HCT116 (cell line): ENCODE measurements around the gene ACVR1. TPM values are rescaled to one million over a fixed set of nuclear protein-coding genes. Genes with fewer than 3 reads are reported as not detected.

Experiments
- ATAC-seq: fragments of 200-7000 bp; cut with Tn5 transposase; 2 replicates; pipeline ENCODE4 v1.9.1; 2020; ENCODE audit warnings: mild to moderate bottlenecking, moderate library complexity
- BruUV-seq: library from RNA; stranded (reverse); fragments of 400-500 nt; replicated peaks from 2 replicates; lab custom pipeline; 2021; lab: Mats Ljungman, UMichigan
- CTCF ChIA-PET: fragments of 300-600 bp; sonication (Branson Sonifier 250); formaldehyde crosslinking; loops from one replicate; lab custom pipeline; 2021; ENCODE audit warnings: antibody characterized with exemption; lab: Charles Lee
- POLR2A ChIA-PET: fragments of 300-600, 350-600 bp; sonication (Branson Sonifier 250); formaldehyde crosslinking; loops from one replicate; lab custom pipeline; 2021; ENCODE audit warnings: antibody characterized with exemption; lab: Charles Lee
- RAD21 ChIA-PET, 2 experiments: fragments of 300-600 bp; sonication (Branson Sonifier 250); formaldehyde crosslinking; loops; one replicate each; lab custom pipeline; 2023; ENCODE audit warnings: low total read pairs in 2 of 2; ENCODE audit not compliant: uncharacterized antibody in 2 of 2, unreplicated experiment in 2 of 2, low non-redundant PET in 1 of 2; lab: Charles Lee
- DNase-seq: peaks from one replicate; pipeline ENCODE4 v3.0.0-alpha.2; 2010; ENCODE audit warnings: low read depth, low spot score
- H2AFZ ChIP-seq: fragments of 200-600 bp; shearing (Covaris generic), sonication (generic); 2 replicates; pipeline ENCODE4 v1.6.1; 2017; ENCODE audit warnings: low read depth, mixed run types, mixed read lengths, antibody characterized with exemption, low read length; ENCODE audit not compliant: poor library complexity, severe bottlenecking
- H3K27ac ChIP-seq: 2 replicates; pipeline ENCODE4 v1.5.1; 2012; ENCODE audit warnings: low read depth, low read length
- H3K27me3 ChIP-seq: fragments of 200-600 bp; sonication (generic); 2 replicates; pipeline ENCODE4 v1.6.1; 2016; ENCODE audit warnings: mixed run types, low read length, mixed read lengths; ENCODE audit not compliant: insufficient read depth
- H3K36me3 ChIP-seq, 2 experiments: fragments of 200-500 bp in 1 of 2; fragments of 200-600 bp in 1 of 2; sonication (Bioruptor generic) in 1 of 2; sonication (generic) in 1 of 2; 2 replicates each; pipeline versions ENCODE4 v1.5.1 to v1.6.1; 2014 to 2016; ENCODE audit warnings: low read length in 2 of 2, inconsistent platforms in 1 of 2, mixed read lengths in 1 of 2, mixed run types in 1 of 2; ENCODE audit not compliant: insufficient read depth in 2 of 2, control insufficient read depth in 1 of 2
- H3K4me1 ChIP-seq, 2 experiments: fragments of 200-600 bp in 1 of 2; sonication (generic) in 1 of 2; 2 replicates each; pipeline versions ENCODE4 v1.5.1 to v1.6.1; 2012 to 2017; ENCODE audit warnings: low read length in 2 of 2, inconsistent platforms in 1 of 2, mild to moderate bottlenecking in 1 of 2, mixed read lengths in 1 of 2, mixed run types in 1 of 2, moderate library complexity in 1 of 2; ENCODE audit not compliant: insufficient read depth in 2 of 2, control insufficient read depth in 1 of 2
- H3K4me2 ChIP-seq: fragments of 200-600 bp; sonication (generic); 2 replicates; pipeline ENCODE4 v1.6.1; 2017; ENCODE audit warnings: mixed run types, low read length, mixed read lengths
- H3K4me3 ChIP-seq, 2 experiments: fragments of 200-600 bp in 1 of 2; sonication (generic) in 1 of 2; replicated peaks in 1 of 2; 2 replicates each; pipeline ENCODE4 v1.5.1; 2011 to 2016; ENCODE audit warnings: low read length in 2 of 2, control low read depth in 1 of 2, low read depth in 1 of 2, mild to moderate bottlenecking in 1 of 2, mixed read lengths in 1 of 2, mixed run types in 1 of 2
- H3K79me2 ChIP-seq: fragments of 200-600 bp; sonication (generic); 2 replicates; pipeline ENCODE4 v1.6.1; 2017; ENCODE audit warnings: mild to moderate bottlenecking, mixed run types, low read length, moderate library complexity, mixed read lengths; ENCODE audit not compliant: insufficient read depth
- H3K9ac ChIP-seq: fragments of 200-600 bp; sonication (generic); 2 replicates; pipeline ENCODE4 v1.6.1; 2016; ENCODE audit warnings: low read length, mixed read lengths
- H3K9me2 ChIP-seq: fragments of 200-600 bp; sonication (generic), shearing (Covaris generic); 2 replicates; pipeline ENCODE4 v1.6.1; 2017; ENCODE audit warnings: mixed run types, mild to moderate bottlenecking, moderate library complexity; ENCODE audit not compliant: insufficient read depth
- H3K9me3 ChIP-seq, 2 experiments: fragments of 200-500 bp in 1 of 2; fragments of 200-600 bp in 1 of 2; sonication (Bioruptor generic) in 1 of 2; sonication (generic) in 1 of 2; 2 replicates each; pipeline ENCODE4 v1.6.1; 2014 to 2017; ENCODE audit warnings: low read length in 2 of 2, mixed read lengths in 2 of 2, inconsistent platforms in 1 of 2, low read depth in 1 of 2, mild to moderate bottlenecking in 1 of 2, mixed run types in 1 of 2, moderate library complexity in 1 of 2; ENCODE audit not compliant: control insufficient read depth in 1 of 2, insufficient read depth in 1 of 2
- H4K20me1 ChIP-seq: fragments of 200-600 bp; sonication (generic), shearing (Covaris generic); 2 replicates; pipeline ENCODE4 v1.6.1; 2017; ENCODE audit warnings: mixed run types, mild to moderate bottlenecking, moderate library complexity; ENCODE audit not compliant: insufficient read depth
- CBX3 ChIP-seq: IDR thresholded peaks from 2 replicates; pipeline ENCODE4 v1.6.1; 2012; ENCODE audit warnings: low read depth
- CEBPB ChIP-seq: IDR thresholded peaks from 2 replicates; pipeline ENCODE4 v1.6.1; 2012; ENCODE audit warnings: low read depth
- CTCF ChIP-seq, 3 experiments: fragments of 200-600 bp in 1 of 3; sonication (generic) in 1 of 3; IDR thresholded peaks in 2 of 3; conservative IDR thresholded peaks in 1 of 3; 2 replicates each; pipeline ENCODE4 v1.5.1; 2012 to 2017; ENCODE audit warnings: low read depth in 2 of 3, low read length in 2 of 3, antibody characterized with exemption in 1 of 3, borderline replicate concordance in 1 of 3, control low read depth in 1 of 3, mild to moderate bottlenecking in 1 of 3, mixed read lengths in 1 of 3, mixed run types in 1 of 3, moderate library complexity in 1 of 3; ENCODE audit not compliant: insufficient read depth in 1 of 3
- EGR1 ChIP-seq: IDR thresholded peaks from 2 replicates; pipeline ENCODE4 v1.6.1; 2012; ENCODE audit warnings: low read depth
- ELF1 ChIP-seq: IDR thresholded peaks from 2 replicates; pipeline ENCODE4 v1.6.1; 2012; ENCODE audit warnings: low read depth, borderline replicate concordance
- EZH2 ChIP-seq: fragments of 200-600 bp; sonication (generic); IDR thresholded peaks from 2 replicates; pipeline ENCODE4 v1.6.1; 2017; ENCODE audit warnings: antibody characterized with exemption, mixed run types
- EZH2phosphoT487 ChIP-seq: fragments of 200-600 bp; IDR thresholded peaks from 2 replicates; pipeline ENCODE4 v1.6.1; 2018; ENCODE audit warnings: antibody characterized with exemption, borderline replicate concordance
- FOSL1 ChIP-seq: IDR thresholded peaks from 2 replicates; pipeline ENCODE4 v1.6.1; 2012; ENCODE audit warnings: low read depth
- JUND ChIP-seq: IDR thresholded peaks from 2 replicates; pipeline ENCODE4 v1.6.1; 2012
- POLR2A ChIP-seq: IDR thresholded peaks from 2 replicates; pipeline ENCODE4 v1.7.0; 2011; ENCODE audit warnings: borderline replicate concordance; ENCODE audit not compliant: insufficient read depth, insufficient read length; ENCODE audit errors: extremely low read depth
- POLR2AphosphoS5 ChIP-seq: IDR thresholded peaks from 2 replicates; pipeline ENCODE4 v1.6.1; 2011; ENCODE audit warnings: mild to moderate bottlenecking, low read depth, low read length, moderate library complexity
- RAD21 ChIP-seq: IDR thresholded peaks from 2 replicates; pipeline ENCODE4 v1.6.1; 2012; ENCODE audit warnings: low read depth, mild to moderate bottlenecking
- SP1 ChIP-seq: IDR thresholded peaks from 2 replicates; pipeline ENCODE4 v1.6.1; 2012; ENCODE audit warnings: low read depth
- SRF ChIP-seq: IDR thresholded peaks from 2 replicates; pipeline ENCODE4 v1.6.1; 2012; ENCODE audit warnings: low read depth
- YY1 ChIP-seq: IDR thresholded peaks from 2 replicates; pipeline ENCODE4 v1.6.1; 2011; ENCODE audit warnings: low read length, low read depth, moderate library complexity, mild to moderate bottlenecking; ENCODE audit not compliant: insufficient replicate concordance; ENCODE audit errors: extremely low read depth
- ZFX ChIP-seq: fragments of 450-650 bp; IDR thresholded peaks from 2 replicates; pipeline ENCODE4 v1.6.1; 2017
- intact Hi-C: fragments of 100-400 bp; cut with micrococcal nuclease; formaldehyde crosslinking; loops from 2 replicates; pipeline ENCODE4 v1.10.0; 2022
- total RNA-seq: library from RNA; stranded (reverse); gene quantifications from one replicate; pipeline ENCODE4 v1.2.1, GENCODE V29; 2021; ENCODE audit not compliant: unreplicated experiment
- TF ChIP-seq, protein P1 (sequence below): IDR thresholded peaks from 2 replicates; pipeline ENCODE4 v1.6.1; 2011; ENCODE audit warnings: mild to moderate bottlenecking, low read length, moderate library complexity; ENCODE audit not compliant: insufficient replicate concordance; ENCODE audit errors: extremely low read depth
- TF ChIP-seq, protein P2 (sequence below): IDR thresholded peaks from 2 replicates; pipeline ENCODE4 v1.6.1; 2012
- TF ChIP-seq, protein P3 (sequence below): IDR thresholded peaks from 2 replicates; pipeline ENCODE4 v1.6.1; 2012; ENCODE audit warnings: low read depth

Gene ACVR1
- total RNA-seq, 1 experiment from 2014 or later = 16.9 TPM

- no TSS peak for BruUV-seq
- Histone ChIP-seq H3K27ac (peak overlapping the region; percentile 56), H3K9me3 (no peaks in the 10 kb centered on the region), H3K4me1 (peaks cover 39 to 46% of the 10 kb centered on the region in 2 experiments), H3K27me3 (no peaks in the 10 kb centered on the region), H3K4me3 (peak overlapping the region in 1 of 2 experiments; percentile 24; a peak in 2 of 4 replicates), H2AFZ (no peak overlapping the region), H3K9ac (peak overlapping the region; percentile 40), H3K36me3 (no peaks in the 10 kb centered on the region), H3K4me2 (peak overlapping the region; percentile 74), H3K9me2 (no peaks in the 10 kb centered on the region), H4K20me1 (no peaks in the 10 kb centered on the region), H3K79me2 (no peaks in the 10 kb centered on the region)
- RAD21 ChIA-PET = no interaction called here
- TF ChIP-seq RAD21 = no peak
- TF ChIP-seq POLR2AphosphoS5 = peak; percentile 44; the same call in 1 of the 2 replicates
- no peak for TF ChIP-seq ZFX
- TF ChIP-seq SRF = 0 out of 2 replicates have a peak, but pooled peaks have one; percentile 30
- TF ChIP-seq, protein P1, sequence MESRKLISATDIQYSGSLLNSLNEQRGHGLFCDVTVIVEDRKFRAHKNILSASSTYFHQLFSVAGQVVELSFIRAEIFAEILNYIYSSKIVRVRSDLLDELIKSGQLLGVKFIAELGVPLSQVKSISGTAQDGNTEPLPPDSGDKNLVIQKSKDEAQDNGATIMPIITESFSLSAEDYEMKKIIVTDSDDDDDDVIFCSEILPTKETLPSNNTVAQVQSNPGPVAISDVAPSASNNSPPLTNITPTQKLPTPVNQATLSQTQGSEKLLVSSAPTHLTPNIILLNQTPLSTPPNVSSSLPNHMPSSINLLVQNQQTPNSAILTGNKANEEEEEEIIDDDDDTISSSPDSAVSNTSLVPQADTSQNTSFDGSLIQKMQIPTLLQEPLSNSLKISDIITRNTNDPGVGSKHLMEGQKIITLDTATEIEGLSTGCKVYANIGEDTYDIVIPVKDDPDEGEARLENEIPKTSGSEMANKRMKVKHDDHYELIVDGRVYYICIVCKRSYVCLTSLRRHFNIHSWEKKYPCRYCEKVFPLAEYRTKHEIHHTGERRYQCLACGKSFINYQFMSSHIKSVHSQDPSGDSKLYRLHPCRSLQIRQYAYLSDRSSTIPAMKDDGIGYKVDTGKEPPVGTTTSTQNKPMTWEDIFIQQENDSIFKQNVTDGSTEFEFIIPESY = no peak
- peak; percentile 81 for TF ChIP-seq FOSL1
- TF ChIP-seq CBX3 = peak; percentile 90; the same call in 1 of the 2 replicates
- no peak for TF ChIP-seq ELF1
- TF ChIP-seq SP1 = peak; percentile 83
- peak; percentile 76 for TF ChIP-seq YY1
- no peak for TF ChIP-seq CTCF (IDR thresholded peaks at IDR 0.05 in 2 of 3, conservative IDR thresholded peaks at IDR 0.05 in 1 of 3; ENCODE audit: borderline replicate concordance in 1 of 3, insufficient read depth in 1 of 3, low read depth in 2 of 3, low read length in 2 of 3)
- no peak for TF ChIP-seq POLR2A
- no peak for TF ChIP-seq EZH2
- 0 out of 2 replicates have a peak, but pooled peaks have one; percentile 31 for TF ChIP-seq CEBPB
- no peak for TF ChIP-seq EGR1
- TF ChIP-seq JUND = peak; percentile 85
- TF ChIP-seq, protein P2, sequence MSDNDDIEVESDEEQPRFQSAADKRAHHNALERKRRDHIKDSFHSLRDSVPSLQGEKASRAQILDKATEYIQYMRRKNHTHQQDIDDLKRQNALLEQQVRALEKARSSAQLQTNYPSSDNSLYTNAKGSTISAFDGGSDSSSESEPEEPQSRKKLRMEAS = peak; percentile 63
- no peak for TF ChIP-seq EZH2phosphoT487
- TF ChIP-seq, protein P3, sequence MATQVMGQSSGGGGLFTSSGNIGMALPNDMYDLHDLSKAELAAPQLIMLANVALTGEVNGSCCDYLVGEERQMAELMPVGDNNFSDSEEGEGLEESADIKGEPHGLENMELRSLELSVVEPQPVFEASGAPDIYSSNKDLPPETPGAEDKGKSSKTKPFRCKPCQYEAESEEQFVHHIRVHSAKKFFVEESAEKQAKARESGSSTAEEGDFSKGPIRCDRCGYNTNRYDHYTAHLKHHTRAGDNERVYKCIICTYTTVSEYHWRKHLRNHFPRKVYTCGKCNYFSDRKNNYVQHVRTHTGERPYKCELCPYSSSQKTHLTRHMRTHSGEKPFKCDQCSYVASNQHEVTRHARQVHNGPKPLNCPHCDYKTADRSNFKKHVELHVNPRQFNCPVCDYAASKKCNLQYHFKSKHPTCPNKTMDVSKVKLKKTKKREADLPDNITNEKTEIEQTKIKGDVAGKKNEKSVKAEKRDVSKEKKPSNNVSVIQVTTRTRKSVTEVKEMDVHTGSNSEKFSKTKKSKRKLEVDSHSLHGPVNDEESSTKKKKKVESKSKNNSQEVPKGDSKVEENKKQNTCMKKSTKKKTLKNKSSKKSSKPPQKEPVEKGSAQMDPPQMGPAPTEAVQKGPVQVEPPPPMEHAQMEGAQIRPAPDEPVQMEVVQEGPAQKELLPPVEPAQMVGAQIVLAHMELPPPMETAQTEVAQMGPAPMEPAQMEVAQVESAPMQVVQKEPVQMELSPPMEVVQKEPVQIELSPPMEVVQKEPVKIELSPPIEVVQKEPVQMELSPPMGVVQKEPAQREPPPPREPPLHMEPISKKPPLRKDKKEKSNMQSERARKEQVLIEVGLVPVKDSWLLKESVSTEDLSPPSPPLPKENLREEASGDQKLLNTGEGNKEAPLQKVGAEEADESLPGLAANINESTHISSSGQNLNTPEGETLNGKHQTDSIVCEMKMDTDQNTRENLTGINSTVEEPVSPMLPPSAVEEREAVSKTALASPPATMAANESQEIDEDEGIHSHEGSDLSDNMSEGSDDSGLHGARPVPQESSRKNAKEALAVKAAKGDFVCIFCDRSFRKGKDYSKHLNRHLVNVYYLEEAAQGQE = no peak
- peak; percentile 68 for DNase-seq
- peak; percentile 92 for ATAC-seq
- CTCF ChIA-PET = interaction anchor here (0.8 kb wide), 1 partner anchor 13 kb away, joined by 3 read pairs; no protein-coding TSS in a partner anchor
- POLR2A ChIA-PET = interaction anchor here (1.3 kb wide), 1 partner anchor 12 kb away, joined by 3 read pairs; no protein-coding TSS in a partner anchor
- intact Hi-C loops = no loop called here
Measured at GRCh38 chr2:157838442-157839161, 37.5 kb downstream of the ACVR1 start.
